Coronary artery (tissue), 2 donors: Measurements from ENCODE around the gene APBB2.

ENCODE experiments used
- DNase-seq: peaks from one replicate; pipeline ENCODE4 v3.0.0-alpha.2; 2017; ENCODE audit warnings: low spot score
- H3K27ac ChIP-seq, 2 donors: fragments of 200-600 bp; sonication (generic); one replicate each; pipeline ENCODE4 v1.5.1; 2016 to 2019
- H3K4me3 ChIP-seq: fragments of 200-600 bp; sonication (generic); 2 replicates; pipeline ENCODE4 v1.5.1; 2016; ENCODE audit warnings: mild to moderate bottlenecking, moderate library complexity
- CTCF ChIP-seq: fragments of 200-600 bp; sonication (generic); IDR thresholded peaks from one replicate; pipeline ENCODE4 v1.5.1; 2019; ENCODE audit warnings: antibody characterized with exemption

APBB2 gene

GRCh38 chr4:40990236-40990898, 224.0 kb downstream of the APBB2 start:
- TF ChIP-seq CTCF = no peak

GRCh38 chr4:40987151-40987550, 227.2 kb downstream of the APBB2 start:
- no peak overlapping the region for H3K27ac ChIP-seq
- DNase-seq = no peak

More at GRCh38 chr4:40990236-40990898, 224.0 kb downstream of the APBB2 start:
- Histone ChIP-seq H3K27ac (peak overlapping the region in 1 of 2 donors; percentile 42), H3K4me3 (no peak overlapping the region)
- no peak for DNase-seq

GRCh38 chr4:40986375-40986774, 228.0 kb downstream of the APBB2 start:
- Histone ChIP-seq H3K4me3 (no peak overlapping the region), H3K27ac (no peak overlapping the region)
- no peak for DNase-seq
- no peak for TF ChIP-seq CTCF

More at GRCh38 chr4:40987151-40987550, 227.2 kb downstream of the APBB2 start:
- no peak for TF ChIP-seq CTCF
- H3K4me3 ChIP-seq = no peak overlapping the region

GRCh38 chr4:40984051-40984450, 230.3 kb downstream of the APBB2 start:
- DNase-seq = no peak
- H3K27ac ChIP-seq = no peak overlapping the region
- TF ChIP-seq CTCF = no peak
- no peak overlapping the region for H3K4me3 ChIP-seq

GRCh38 chr4:40980318-40980883, 233.9 kb downstream of the APBB2 start:
- H3K27ac ChIP-seq = no peak overlapping the region
- no peak overlapping the region for H3K4me3 ChIP-seq
- DNase-seq = no peak
- no peak for TF ChIP-seq CTCF

- TF ChIP-seq CTCF = no peak
- Histone ChIP-seq H3K4me3 (no peak overlapping the region), H3K27ac (no peak overlapping the region)
- DNase-seq = no peak
Measured at GRCh38 chr4:40978548-40978947, 235.8 kb downstream of the APBB2 start.

- DNase-seq = no peak
Measured at GRCh38 chr4:40976343-40976742, 238.0 kb downstream of the APBB2 start.

More at GRCh38 chr4:40976343-40976742, 238.0 kb downstream of the APBB2 start:
- peak; percentile 46 for TF ChIP-seq CTCF
- Histone ChIP-seq H3K27ac (no peak overlapping the region), H3K4me3 (no peak overlapping the region)
